GM21717 (cell line): ENCODE results near the gene RPA1.

Experiments
- ATAC-seq: cut with Tn5 transposase; IDR thresholded peaks from one replicate; pipeline ENCODE4 v1.9.1; 2021; ENCODE audit warnings: mild to moderate bottlenecking, moderate library complexity; ENCODE audit not compliant: unreplicated experiment

Gene RPA1

GRCh38 chr17:1939981-1940809 lies 110.4 kb downstream of the RPA1 start:
- no peak for ATAC-seq

DNA sequence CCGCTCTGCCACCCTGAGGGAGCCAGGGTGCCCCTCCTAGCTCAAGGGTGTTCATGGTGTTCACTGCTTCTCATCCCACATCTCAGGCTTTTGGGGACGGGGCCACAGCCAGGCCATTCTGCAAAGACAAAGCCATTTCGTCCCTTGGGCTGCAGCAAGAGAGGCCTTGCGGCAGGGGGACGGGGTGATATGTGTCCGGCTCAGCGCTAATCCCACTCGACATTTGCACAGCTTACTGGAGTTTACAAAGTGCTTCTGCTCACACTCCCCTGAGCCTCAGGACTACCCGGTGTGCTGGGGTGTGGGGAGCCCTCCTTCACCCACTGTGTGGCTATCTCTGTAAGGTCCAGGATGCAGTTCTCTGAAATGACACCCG lies 111.0 kb downstream of the RPA1 start:
- ATAC-seq, result no peak

DNA sequence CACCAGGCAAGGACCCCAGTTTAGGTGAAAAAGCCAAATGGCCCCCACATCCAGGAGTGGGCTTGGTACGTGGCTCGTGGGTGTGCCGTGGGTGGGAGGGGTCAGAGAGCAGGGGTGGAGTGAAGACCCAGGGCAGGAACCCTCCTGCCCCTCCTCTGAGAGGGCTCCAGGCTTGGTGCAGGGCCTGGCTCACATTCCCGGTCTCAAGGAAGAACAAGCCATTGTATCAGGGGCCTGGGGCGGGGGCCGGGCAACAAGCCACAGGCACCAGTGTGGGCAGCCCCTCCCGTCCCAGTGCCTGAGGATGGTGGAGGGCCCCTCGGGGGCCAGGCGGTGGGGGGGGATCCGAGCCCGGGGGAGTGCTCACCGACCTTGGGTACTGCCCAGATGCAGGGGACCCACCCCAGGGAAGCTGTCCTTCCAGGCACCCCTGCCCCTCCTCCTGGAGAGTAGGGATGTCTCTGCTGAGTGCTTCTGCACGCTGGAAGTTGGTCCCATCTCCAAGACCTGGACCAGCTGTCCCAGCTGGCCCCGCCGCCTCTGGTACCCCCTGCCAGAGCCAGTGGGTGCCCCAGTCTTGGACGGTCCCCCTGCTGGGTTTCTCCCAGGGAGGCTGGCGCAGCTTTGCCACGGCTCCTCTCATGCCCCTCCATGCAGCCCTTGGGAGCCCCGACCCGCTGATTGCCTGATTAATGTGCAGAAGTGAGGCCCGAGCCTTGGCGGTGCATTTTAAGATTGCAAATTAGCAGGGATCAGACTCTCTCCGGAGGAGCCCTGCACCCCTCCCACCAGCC lies 111.7 kb downstream of the RPA1 start:
- no peak for ATAC-seq

GRCh38 chr17:1942066-1942365 lies 112.2 kb downstream of the RPA1 start:
- ATAC-seq, result no peak

- no peak for ATAC-seq
Observed at GRCh38 chr17:1942666-1943435, 113.0 kb downstream of the RPA1 start.

- ATAC-seq, result no peak
Observed at GRCh38 chr17:1943436-1943831, 113.6 kb downstream of the RPA1 start.

- no peak for ATAC-seq
Observed at GRCh38 chr17:1945621-1946020, 115.8 kb downstream of the RPA1 start.

- ATAC-seq, result no peak
Observed at GRCh38 chr17:1946021-1946932, 116.5 kb downstream of the RPA1 start.

DNA sequence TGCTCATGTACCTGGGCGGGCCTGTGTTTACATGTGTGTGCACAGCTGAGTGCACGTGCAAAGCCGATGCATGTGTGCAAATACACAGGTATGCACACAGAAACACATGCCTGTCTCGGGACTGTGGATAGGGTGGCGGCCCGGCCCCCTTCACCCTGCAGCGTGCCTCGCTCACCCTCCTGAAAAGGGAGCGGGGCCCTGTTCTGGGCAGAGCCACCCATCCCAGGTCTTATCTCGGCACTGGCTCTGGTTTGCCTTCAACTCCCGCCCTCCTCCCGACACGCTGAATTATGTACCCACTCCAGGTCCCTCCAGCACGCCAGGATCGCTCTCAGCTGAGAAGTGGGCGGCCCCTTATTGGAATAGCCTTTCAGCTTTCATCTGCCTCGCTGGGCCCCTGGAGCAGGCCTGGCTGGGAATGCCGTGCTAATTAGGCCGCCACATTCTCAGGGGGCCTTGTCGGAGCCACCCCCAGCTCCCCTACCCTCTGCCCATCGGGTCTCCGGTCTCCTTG lies 117.5 kb downstream of the RPA1 start:
- ATAC-seq, result no peak

- no peak for ATAC-seq
Observed at GRCh38 chr17:1947743-1948516, 118.1 kb downstream of the RPA1 start.

DNA sequence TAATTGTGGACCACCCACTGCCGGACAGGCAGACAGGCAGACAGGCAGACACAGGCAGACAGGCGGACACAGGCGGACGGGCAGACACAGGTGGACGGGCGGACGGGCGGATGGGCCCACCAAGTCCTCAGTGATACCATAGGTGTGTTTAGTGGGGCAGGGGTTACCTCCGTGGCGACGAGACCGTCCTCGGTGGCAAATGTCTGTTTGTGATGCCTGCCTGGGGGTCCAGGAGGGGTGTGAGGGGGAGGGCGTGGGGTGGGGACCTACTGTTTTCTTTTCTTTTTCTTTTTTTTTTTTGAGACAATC lies 118.7 kb downstream of the RPA1 start:
- no peak for ATAC-seq
